ENCODE data around the gene MAP3K19.

The MAP3K19 gene

GRCh38 chr2:135074216-135074615, 27.0 kb upstream of the MAP3K19 start:
- TF ChIP-seq MYC (IDR thresholded peaks at IDR 0.05; ENCODE audit: low read depth, low read length) (no peak), POLR2A (IDR thresholded peaks at IDR 0.05; ENCODE audit: extremely low read depth, insufficient read length) (no peak)
- TF ChIP-seq, protein P1, sequence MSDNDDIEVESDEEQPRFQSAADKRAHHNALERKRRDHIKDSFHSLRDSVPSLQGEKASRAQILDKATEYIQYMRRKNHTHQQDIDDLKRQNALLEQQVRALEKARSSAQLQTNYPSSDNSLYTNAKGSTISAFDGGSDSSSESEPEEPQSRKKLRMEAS (IDR thresholded peaks at IDR 0.05; ENCODE audit: low read depth, low read length): no peak
- TF ChIP-seq, protein P2, sequence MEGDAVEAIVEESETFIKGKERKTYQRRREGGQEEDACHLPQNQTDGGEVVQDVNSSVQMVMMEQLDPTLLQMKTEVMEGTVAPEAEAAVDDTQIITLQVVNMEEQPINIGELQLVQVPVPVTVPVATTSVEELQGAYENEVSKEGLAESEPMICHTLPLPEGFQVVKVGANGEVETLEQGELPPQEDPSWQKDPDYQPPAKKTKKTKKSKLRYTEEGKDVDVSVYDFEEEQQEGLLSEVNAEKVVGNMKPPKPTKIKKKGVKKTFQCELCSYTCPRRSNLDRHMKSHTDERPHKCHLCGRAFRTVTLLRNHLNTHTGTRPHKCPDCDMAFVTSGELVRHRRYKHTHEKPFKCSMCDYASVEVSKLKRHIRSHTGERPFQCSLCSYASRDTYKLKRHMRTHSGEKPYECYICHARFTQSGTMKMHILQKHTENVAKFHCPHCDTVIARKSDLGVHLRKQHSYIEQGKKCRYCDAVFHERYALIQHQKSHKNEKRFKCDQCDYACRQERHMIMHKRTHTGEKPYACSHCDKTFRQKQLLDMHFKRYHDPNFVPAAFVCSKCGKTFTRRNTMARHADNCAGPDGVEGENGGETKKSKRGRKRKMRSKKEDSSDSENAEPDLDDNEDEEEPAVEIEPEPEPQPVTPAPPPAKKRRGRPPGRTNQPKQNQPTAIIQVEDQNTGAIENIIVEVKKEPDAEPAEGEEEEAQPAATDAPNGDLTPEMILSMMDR (IDR thresholded peaks at IDR 0.05; ENCODE audit: low read depth, low read length): no peak
- H3K4me3 ChIP-seq (ENCODE audit: low read depth, low read length): no peak overlapping the region
- DNase-seq (ENCODE audit: low read depth): no peak

- peak; percentile 36 for DNase-seq (ENCODE audit: low read depth)
- H3K4me3 ChIP-seq (ENCODE audit: low read depth, low read length): no peak overlapping the region
- TF ChIP-seq POLR2A (IDR thresholded peaks at IDR 0.05; ENCODE audit: extremely low read depth, insufficient read length): no peak
Measured at GRCh38 chr2:135072125-135072997, 25.1 kb upstream of the MAP3K19 start.

DNA sequence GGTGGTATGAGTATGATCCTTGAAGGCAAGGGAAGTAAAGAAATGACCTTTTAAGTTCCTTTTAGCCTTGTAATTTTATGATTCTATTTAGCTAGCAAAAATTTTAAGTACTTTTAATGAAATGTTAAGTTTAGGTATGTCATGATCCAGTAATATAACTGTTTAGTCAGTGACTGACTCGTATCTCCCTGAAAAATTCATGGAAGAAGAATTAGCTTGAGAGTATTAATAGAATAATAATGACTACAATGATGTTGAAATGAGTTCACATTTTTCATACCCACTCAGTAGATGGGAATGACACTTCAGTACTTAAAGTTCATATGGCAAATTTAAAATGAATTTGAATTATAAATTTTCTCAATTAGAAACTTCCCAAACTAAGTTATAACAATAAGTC, 19.5 kb upstream of the MAP3K19 start:
- H3K4me3 ChIP-seq (ENCODE audit: low read depth, low read length): no peak overlapping the region
- TF ChIP-seq, protein P2 (IDR thresholded peaks at IDR 0.05; ENCODE audit: low read depth, low read length): no peak
- TF ChIP-seq POLR2A (IDR thresholded peaks at IDR 0.05; ENCODE audit: extremely low read depth, insufficient read length): no peak
- TF ChIP-seq, protein P1 (IDR thresholded peaks at IDR 0.05; ENCODE audit: low read depth, low read length): no peak
- no peak for TF ChIP-seq MYC (IDR thresholded peaks at IDR 0.05; ENCODE audit: low read depth, low read length)
- no peak for DNase-seq (ENCODE audit: low read depth)

- no peak for TF ChIP-seq MYC (IDR thresholded peaks at IDR 0.05; ENCODE audit: low read depth, low read length)
- TF ChIP-seq POLR2A (IDR thresholded peaks at IDR 0.05; ENCODE audit: extremely low read depth, insufficient read length): no peak
- TF ChIP-seq, protein P1 (IDR thresholded peaks at IDR 0.05; ENCODE audit: low read depth, low read length): no peak
- TF ChIP-seq, protein P2 (IDR thresholded peaks at IDR 0.05; ENCODE audit: low read depth, low read length): no peak
- H3K4me3 ChIP-seq (ENCODE audit: low read depth, low read length): no peak overlapping the region
- no peak for DNase-seq (ENCODE audit: low read depth)
Measured at GRCh38 chr2:135064149-135064548, 16.9 kb upstream of the MAP3K19 start.

DNA sequence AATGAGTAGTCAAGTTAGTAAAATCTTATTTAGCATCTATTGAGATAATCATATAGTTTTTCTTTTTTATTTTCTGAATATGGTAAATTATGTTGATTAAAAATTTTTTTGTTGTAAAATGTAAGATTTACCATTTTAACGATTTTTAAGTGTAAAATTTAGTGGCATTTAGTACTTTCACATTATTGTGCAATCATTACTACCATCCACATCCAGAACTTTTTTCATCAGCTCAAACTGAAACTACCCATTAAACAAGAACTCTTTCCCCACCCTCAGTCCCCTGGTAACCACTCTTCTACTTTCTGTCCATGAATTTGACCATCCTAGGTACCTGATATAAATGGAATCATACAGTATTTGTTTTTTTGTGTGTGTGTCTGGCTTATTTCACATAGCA, 16.0 kb upstream of the MAP3K19 start:
- no peak overlapping the region for H3K4me3 ChIP-seq (ENCODE audit: low read depth, low read length)
- TF ChIP-seq, protein P2 (IDR thresholded peaks at IDR 0.05; ENCODE audit: low read depth, low read length): no peak
- TF ChIP-seq, protein P1 (IDR thresholded peaks at IDR 0.05; ENCODE audit: low read depth, low read length): no peak
- TF ChIP-seq POLR2A (IDR thresholded peaks at IDR 0.05; ENCODE audit: extremely low read depth, insufficient read length) (no peak), MYC (IDR thresholded peaks at IDR 0.05; ENCODE audit: low read depth, low read length) (no peak)
- no peak for DNase-seq (ENCODE audit: low read depth)

DNA sequence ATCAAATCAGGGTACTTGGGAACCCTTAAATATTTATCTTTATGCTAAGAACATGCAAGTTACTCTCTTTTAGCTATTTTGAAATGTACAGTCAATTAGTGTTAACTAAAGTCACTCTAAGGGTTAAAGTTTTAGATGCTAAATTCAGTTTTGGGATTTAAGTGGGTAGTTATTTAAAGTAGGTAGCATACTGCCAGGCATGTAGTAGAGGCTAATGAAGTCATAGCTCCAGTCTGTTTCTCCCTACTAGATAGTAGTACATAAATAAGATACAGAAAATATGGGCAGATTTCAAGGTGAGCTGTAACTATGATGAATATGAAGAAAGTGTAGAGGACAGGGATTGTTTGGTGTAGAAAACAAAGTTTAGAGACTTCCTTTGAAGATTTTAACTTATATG, 12.3 kb upstream of the MAP3K19 start:
- DNase-seq (ENCODE audit: low read depth): no peak
- no peak for TF ChIP-seq MYC (IDR thresholded peaks at IDR 0.05; ENCODE audit: low read depth, low read length)
- H3K4me3 ChIP-seq (ENCODE audit: low read depth, low read length): no peak overlapping the region

GRCh38 chr2:135056790-135057189, 9.5 kb upstream of the MAP3K19 start:
- TF ChIP-seq MYC (IDR thresholded peaks at IDR 0.05; ENCODE audit: low read depth, low read length) (no peak), POLR2A (IDR thresholded peaks at IDR 0.05; ENCODE audit: extremely low read depth, insufficient read length) (no peak)
- TF ChIP-seq, protein P2 (IDR thresholded peaks at IDR 0.05; ENCODE audit: low read depth, low read length): no peak
- TF ChIP-seq, protein P1 (IDR thresholded peaks at IDR 0.05; ENCODE audit: low read depth, low read length): no peak
- DNase-seq (ENCODE audit: low read depth): no peak
- no peak overlapping the region for H3K4me3 ChIP-seq (ENCODE audit: low read depth, low read length)
